Measurements from ENCODE around the gene SPC24.

The SPC24 gene

GRCh38 chr19:11200931-11201330 is 45.3 kb upstream of the SPC24 start:
- TF ChIP-seq CTCF (IDR thresholded peaks at IDR 0.05; ENCODE audit: low read depth, low read length) = no peak
- no peak overlapping the region for H3K4me3 ChIP-seq (ENCODE audit: low read depth, low read length)

- H3K4me3 ChIP-seq (ENCODE audit: low read depth, low read length) = no peak overlapping the region
- no peak for TF ChIP-seq CTCF (IDR thresholded peaks at IDR 0.05; ENCODE audit: low read depth, low read length)
Measured at GRCh38 chr19:11200015-11200574, 44.5 kb upstream of the SPC24 start.

- TF ChIP-seq CTCF (IDR thresholded peaks at IDR 0.05; ENCODE audit: low read depth, low read length) = no peak
- H3K4me3 ChIP-seq (ENCODE audit: low read depth, low read length) = no peak overlapping the region
Measured at GRCh38 chr19:11199517-11199916, 43.9 kb upstream of the SPC24 start.

GRCh38 chr19:11198769-11199424 is 43.3 kb upstream of the SPC24 start:
- no peak overlapping the region for H3K4me3 ChIP-seq (ENCODE audit: low read depth, low read length)
- TF ChIP-seq CTCF (IDR thresholded peaks at IDR 0.05; ENCODE audit: low read depth, low read length) = no peak

- peak overlapping the region; percentile 88; the same call in 1 of the 2 replicates for H3K4me3 ChIP-seq (ENCODE audit: low read depth, low read length)
- TF ChIP-seq CTCF (IDR thresholded peaks at IDR 0.05; ENCODE audit: low read depth, low read length) = no peak
Measured at GRCh38 chr19:11198175-11198534, 42.6 kb upstream of the SPC24 start.

GRCh38 chr19:11197291-11198174 is 42.0 kb upstream of the SPC24 start, which contains the start of gene KANK2:
TSS of gene KANK2 (minus strand) at chr19:11197545. CDS start at chr19:11194511, 3,034 bp downstream.
- no peak for TF ChIP-seq CTCF (IDR thresholded peaks at IDR 0.05; ENCODE audit: low read depth, low read length)
- peak within 1 kb of the TSS; percentile 88 for H3K4me3 ChIP-seq (ENCODE audit: low read depth, low read length)
